Cerebellar nuclear complex (tissue), 1 donor: Measurements from ENCODE around the gene SNF8.
"Not testable (repeated sequence)": the region's sequence is repeated elsewhere in the genome, so short reads cannot be mapped to it uniquely, and the experiment has no call there.

ENCODE experiments used
- DNase-seq, 2 experiments: peaks; one replicate each; lab custom pipeline; 2025; lab: John Stamatoyannopoulos, UW

SNF8 gene, protein sequence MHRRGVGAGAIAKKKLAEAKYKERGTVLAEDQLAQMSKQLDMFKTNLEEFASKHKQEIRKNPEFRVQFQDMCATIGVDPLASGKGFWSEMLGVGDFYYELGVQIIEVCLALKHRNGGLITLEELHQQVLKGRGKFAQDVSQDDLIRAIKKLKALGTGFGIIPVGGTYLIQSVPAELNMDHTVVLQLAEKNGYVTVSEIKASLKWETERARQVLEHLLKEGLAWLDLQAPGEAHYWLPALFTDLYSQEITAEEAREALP

DNA sequence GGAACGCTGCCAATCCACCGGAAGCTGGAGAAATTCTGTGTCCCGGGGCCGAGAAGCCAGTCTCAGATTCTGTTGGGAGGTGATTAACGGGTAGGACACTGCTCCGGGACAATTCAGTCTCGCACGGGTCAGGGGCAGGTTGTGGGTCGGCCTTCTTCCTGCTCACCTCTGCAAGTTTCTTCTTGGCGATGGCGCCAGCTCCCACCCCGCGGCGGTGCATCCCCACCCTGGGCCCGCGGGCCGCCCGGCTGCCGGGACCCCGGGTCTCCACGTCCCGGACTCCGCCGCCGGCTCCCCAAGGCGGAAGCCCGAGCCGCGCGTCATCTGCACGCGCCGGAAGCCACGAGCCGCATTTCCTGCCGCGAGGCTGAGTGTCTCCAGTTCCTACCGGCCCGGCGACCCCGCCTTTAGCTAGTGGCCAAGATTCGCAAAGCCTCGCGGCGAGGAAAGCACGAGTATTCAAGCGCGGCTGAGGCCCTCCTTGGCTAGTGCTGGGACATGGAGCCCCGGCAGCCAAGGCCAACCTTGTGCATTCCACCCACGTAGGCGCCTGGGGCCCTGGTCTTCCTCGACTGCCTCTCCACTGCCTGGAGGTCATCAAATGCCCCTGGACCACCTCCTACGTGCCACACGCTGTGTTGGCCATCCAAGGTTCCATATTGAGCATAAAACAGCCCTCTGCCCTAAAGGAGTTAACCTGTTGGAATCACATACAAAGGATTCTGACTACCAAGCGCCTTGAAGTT, at the start of gene SNF8:
SNF8 (minus strand) TSS at position 328 of the 746 bp plus-strand sequence; CDS start at position 220, 108 bp downstream.
- peak in 1 of 2 experiments; percentile 35 for DNase-seq

- no peak for DNase-seq
These were observed 49.3 kb upstream of the SNF8 start for GRCh38 chr17:48993951-48994350.

- no peak for DNase-seq
These were observed 48.7 kb upstream of the SNF8 start for GRCh38 chr17:48993305-48993704.

DNA sequence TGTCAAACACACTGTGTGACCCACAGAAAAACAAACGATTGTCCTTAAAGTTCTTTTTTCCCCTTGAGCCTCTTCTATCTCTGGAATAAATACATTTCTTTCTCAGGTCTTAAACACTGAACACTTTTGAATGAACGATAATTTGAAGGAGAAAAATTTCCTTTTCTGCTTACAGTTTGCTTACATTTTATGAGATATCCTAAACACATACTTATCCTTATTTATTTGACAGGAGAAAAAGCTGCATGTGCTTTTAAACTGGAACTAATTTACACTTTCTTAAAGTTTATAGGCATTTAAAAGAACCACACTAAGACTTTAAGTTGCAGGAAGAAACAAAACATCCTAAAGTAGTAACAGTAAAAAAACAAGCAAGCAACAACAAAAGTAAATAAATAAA, 47.8 kb upstream of the SNF8 start:
- DNase-seq, result no peak

DNA sequence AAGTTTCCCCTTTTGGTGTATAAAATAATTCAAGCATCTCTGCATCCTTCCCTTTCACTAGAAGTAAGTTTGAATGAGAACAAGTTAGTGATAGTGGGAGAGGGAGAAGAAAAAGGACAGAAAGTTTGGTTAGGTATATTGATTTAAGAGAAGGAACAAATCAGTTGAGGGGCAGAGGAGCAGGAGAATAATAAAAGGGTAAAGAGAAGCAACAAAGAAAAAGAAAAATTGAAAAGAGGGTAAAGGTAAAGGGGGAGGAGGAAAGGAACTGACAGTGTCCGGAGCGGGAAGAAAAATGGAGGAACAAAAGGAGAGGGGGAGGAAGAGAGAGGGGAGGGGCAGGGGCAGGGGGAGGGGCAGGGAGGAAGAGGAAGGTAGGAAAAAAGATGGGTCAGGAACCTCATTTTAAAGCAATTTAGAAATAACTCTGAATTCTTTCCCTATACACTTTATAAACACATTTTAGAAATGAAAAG, 46.3 kb upstream of the SNF8 start:
- no peak for DNase-seq

- no peak for DNase-seq
These were observed 44.5 kb upstream of the SNF8 start for GRCh38 chr17:48989100-48989499.

GRCh38 chr17:48985436-48986245, 41.0 kb upstream of the SNF8 start:
- no peak for DNase-seq

DNA sequence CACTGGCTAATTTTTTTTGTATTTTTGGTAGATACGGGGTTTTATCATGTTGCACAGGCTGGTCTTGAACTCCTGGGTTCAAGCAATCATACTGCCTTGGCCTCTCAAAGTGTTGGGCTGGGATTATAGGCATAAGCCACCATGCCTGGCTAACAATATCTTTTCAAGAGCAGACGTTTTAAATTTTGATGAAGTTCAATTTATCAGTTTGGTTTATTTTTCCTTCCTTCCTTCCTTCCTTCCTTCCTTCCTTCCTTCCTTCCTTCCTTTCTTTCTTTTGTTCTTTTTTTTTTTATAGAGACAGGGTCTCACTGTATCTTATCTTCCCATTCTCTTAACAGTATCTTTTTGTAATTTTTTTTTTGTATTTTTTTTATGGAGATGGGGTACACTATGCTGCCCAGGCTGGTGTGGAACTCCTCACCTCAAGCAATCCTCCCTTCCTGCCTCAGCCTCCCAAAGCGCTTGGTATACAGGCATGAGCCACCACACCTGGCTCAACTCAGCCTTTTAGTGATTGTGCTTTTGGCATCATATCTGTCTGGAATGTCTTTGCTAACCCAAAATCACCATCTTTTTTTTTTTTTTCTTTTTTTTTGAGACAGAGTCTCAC, 37.4 kb upstream of the SNF8 start:
- no peak for DNase-seq

DNA sequence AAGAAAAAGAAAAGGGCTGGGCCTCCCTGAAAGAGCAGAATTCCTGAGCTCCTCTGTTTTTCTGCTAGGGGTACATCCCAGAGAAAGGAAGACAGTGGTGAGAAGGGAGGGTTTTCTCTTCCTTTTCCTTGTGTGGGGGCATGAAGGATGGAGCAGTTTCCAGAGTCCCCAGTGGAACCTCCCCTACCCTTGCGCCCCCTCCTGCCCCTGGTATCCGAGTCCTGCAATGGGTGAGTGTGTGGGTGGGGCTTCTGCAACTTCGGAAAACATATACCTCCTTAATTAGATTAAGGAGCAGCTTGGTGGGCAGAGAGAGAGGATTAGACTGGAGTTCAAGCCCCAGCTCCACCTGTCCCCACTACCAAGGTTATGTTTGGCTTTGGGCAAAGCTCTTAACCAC, 29.2 kb upstream of the SNF8 start:
- no peak for DNase-seq

- DNase-seq, result no peak
These were observed 28.1 kb upstream of the SNF8 start for GRCh38 chr17:48972749-48973097.

GRCh38 chr17:48970865-48971687, 26.4 kb upstream of the SNF8 start:
- DNase-seq, result no peak

GRCh38 chr17:48970224-48970623, 25.6 kb upstream of the SNF8 start:
- no peak for DNase-seq

DNA sequence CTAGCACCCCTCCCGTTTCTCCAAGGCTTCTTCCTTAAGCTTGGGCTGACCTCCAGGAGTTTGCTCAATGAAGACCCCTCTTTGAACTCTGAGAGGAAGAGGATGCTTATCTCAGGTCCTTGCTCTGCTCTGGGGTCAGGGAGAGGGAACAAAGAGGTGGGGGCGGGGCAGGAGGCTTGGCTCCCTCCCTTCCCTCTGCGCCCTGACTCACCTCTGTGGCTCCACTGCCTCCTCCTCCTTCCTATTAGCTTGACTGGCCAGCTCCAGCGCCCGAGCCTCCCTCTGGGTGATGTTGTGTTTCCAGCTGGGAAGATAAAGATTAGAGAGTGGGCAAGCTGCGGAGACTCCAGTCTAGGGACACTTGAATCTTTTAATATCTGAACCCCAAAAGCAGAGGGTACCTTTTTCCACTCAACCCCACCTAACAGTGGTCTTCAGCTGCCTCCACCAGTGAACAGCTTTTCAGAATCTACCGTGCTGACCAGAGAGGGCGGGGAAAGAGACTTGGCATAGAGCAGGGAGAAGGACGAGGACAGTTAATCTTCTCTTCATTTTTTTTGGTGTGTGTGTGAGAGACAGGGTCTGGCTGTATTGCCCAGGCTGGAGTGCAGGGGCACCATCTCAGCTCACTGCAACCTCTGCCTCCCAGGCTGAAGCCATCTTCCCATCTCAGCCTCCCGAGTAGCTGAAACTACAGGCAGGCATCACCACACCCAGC, 17.0 kb upstream of the SNF8 start:
- DNase-seq, result no peak

GRCh38 chr17:48960834-48961515, 16.3 kb upstream of the SNF8 start:
- DNase-seq, result no peak

DNA sequence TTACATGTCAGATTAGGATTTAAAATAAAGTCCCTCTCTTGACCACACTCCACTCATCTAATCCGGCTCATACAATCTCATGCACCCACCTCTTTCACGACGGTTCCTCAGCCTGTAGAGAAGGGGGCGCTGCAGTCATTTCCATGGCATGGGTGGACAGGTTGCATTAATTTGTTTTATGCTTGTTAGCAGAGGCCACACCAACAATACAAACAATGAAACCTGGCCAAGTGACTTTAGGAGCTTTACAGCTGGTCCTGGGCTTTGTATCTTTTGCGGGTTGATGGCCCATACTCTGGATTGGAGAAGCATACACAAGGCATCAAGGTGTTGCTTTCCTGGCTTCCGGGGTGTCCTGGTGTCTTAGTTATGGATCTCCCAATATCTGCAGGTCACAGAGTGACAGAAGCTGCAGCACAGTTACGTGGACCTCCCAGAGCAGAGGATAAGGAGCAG, 9.7 kb upstream of the SNF8 start:
- no peak for DNase-seq

GRCh38 chr17:48952904-48953303, 8.3 kb upstream of the SNF8 start:
- DNase-seq, result no peak

DNA sequence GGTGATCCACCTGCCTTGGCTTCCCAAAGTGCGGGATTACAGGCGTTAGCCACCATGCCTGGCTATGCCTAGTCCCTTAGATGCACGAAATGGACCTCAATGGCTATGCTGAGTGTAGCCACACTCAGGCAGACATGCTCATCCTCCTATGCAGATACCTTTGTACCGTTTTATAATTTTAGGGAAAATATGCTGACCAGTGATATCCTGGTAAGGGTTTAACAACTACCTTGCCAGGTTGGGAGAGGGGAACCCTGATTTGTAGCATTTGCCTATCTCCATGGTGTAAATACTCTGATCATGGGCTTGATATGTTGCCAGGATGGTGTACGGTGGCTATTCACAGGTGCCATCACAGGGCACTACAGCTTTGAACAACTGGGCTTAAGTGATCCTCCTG, 6.9 kb upstream of the SNF8 start:
- DNase-seq, result no peak

DNA sequence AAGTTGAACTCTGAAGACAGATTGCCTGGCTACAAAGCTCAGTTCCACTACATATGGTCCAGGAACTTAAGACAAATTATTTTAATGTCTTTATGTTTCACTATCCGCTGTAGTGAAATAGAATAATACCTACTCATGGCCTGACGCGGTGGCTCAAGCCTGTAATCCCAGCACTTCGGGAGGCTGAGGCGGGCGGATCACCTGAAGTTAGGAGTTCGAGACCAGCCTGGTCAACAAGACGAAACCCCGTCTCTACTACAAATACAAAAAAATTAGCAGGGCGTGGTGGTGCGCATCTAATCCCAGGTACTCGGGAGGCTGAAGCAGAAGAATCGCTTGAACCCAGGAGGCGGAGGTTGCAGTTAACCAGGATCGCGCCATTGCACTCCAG, 614 bp upstream of the SNF8 start:
- not testable (repeated sequence) for DNase-seq

GRCh38 chr17:48933035-48933434, 11.6 kb downstream of the SNF8 start:
- DNase-seq, result no peak

DNA sequence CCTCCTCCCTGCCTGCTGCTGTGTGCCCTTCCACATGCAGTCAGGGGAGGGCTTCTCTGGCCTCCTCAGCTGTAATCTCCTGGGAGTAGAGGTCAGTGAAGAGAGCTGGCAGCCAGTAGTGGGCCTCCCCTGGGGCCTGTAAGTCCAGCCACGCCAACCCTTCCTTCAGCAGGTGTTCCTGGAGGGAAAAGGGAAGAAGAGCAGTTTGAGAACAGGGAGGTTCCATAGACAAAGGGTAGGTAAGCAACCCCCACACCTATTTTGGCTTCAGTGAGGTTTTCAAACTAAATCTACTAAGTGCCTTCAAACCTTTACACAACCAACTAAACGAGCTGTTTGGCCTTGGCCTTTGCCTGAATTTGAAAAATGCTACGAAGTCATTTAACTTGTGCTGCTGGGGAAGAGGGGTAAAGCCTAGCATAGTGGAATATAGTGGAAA, 14.2 kb downstream of the SNF8 start:
- no peak for DNase-seq
